ENCODE measurements around the gene EEF1AKMT2. TPM values are rescaled to one million over a fixed set of nuclear protein-coding genes. Genes with fewer than 3 reads are reported as not detected.

Gene EEF1AKMT2
- total and polyA plus RNA-seq, 9 of the 15 experiments (the other 6 are each of a cell fraction or from before 2014, with no cell fraction given): 9.3 to 34.3 (median 23.7) TPM

- no peak for TF ChIP-seq ID3 (CRISPR knock-in tag; IDR thresholded peaks at IDR 0.05)
- no peak for TF ChIP-seq ID3 (tag; IDR thresholded peaks at IDR 0.05)
- TF ChIP-seq TGIF2 (CRISPR knock-in tag; IDR thresholded peaks at IDR 0.05): no peak
- TF ChIP-seq EHMT2 (IDR thresholded peaks at IDR 0.05): no peak
- no peak for TF ChIP-seq RBM15 (IDR thresholded peaks at IDR 0.05; ENCODE audit: insufficient read depth, low read length)
- TF ChIP-seq, protein P1, sequence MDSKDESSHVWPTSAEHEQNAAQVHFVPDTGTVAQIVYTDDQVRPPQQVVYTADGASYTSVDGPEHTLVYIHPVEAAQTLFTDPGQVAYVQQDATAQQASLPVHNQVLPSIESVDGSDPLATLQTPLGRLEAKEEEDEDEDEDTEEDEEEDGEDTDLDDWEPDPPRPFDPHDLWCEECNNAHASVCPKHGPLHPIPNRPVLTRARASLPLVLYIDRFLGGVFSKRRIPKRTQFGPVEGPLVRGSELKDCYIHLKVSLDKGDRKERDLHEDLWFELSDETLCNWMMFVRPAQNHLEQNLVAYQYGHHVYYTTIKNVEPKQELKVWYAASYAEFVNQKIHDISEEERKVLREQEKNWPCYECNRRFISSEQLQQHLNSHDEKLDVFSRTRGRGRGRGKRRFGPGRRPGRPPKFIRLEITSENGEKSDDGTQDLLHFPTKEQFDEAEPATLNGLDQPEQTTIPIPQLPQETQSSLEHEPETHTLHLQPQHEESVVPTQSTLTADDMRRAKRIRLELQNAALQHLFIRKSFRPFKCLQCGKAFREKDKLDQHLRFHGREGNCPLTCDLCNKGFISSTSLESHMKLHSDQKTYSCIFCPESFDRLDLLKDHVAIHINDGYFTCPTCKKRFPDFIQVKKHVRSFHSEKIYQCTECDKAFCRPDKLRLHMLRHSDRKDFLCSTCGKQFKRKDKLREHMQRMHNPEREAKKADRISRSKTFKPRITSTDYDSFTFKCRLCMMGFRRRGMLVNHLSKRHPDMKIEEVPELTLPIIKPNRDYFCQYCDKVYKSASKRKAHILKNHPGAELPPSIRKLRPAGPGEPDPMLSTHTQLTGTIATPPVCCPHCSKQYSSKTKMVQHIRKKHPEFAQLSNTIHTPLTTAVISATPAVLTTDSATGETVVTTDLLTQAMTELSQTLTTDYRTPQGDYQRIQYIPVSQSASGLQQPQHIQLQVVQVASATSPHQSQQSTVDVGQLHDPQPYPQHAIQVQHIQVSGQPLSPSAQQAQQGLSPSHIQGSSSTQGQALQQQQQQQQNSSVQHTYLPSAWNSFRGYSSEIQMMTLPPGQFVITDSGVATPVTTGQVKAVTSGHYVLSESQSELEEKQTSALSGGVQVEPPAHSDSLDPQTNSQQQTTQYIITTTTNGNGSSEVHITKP (IDR thresholded peaks at IDR 0.05; ENCODE audit: partially characterized antibody): peak; percentile 22
- no peak for TF ChIP-seq ZBTB8A (IDR thresholded peaks at IDR 0.05; ENCODE audit: partially characterized antibody)
- TF ChIP-seq, protein P2, sequence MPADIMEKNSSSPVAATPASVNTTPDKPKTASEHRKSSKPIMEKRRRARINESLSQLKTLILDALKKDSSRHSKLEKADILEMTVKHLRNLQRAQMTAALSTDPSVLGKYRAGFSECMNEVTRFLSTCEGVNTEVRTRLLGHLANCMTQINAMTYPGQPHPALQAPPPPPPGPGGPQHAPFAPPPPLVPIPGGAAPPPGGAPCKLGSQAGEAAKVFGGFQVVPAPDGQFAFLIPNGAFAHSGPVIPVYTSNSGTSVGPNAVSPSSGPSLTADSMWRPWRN (IDR thresholded peaks at IDR 0.05; ENCODE audit: low read depth): no peak
Measured at GRCh38 chr10:124722798-124723783, 68.6 kb downstream of the EEF1AKMT2 start (continued).
